Mesothelial cell of epicardium (in vitro differentiated cells): ENCODE results near the gene UROD. TPM values are rescaled to one million over a fixed set of nuclear protein-coding genes. Genes with fewer than 3 reads are reported as not detected.

ENCODE experiments used
- DNase-seq, 2 experiments: peaks; one replicate each; pipeline ENCODE4 v3.0.0; 2021; ENCODE audit warnings: low spot score in 2 of 2; ENCODE audit not compliant: unreplicated experiment in 2 of 2
- H3K27ac Mint-ChIP-seq: 2 replicates; pipeline ENCODE4 v1.8.0; 2021; ENCODE audit warnings: mixed read lengths
- H3K27me3 Mint-ChIP-seq: 2 replicates; pipeline ENCODE4 v1.8.0; 2021; ENCODE audit warnings: low read depth, mixed read lengths
- H3K36me3 Mint-ChIP-seq: 2 replicates; pipeline ENCODE4 v1.8.0; 2021; ENCODE audit warnings: mixed read lengths
- H3K4me1 Mint-ChIP-seq: 2 replicates; pipeline ENCODE4 v1.8.0; 2021; ENCODE audit warnings: mixed read lengths
- H3K4me3 Mint-ChIP-seq: 2 replicates; pipeline ENCODE4 v1.8.0; 2021; ENCODE audit warnings: mild to moderate bottlenecking, moderate library complexity, mixed read lengths
- H3K9me3 Mint-ChIP-seq: 2 replicates; pipeline ENCODE4 v1.8.0; 2021; ENCODE audit warnings: mixed read lengths
- CTCF ChIP-seq: fragments of 200-600 bp; sonication (generic); IDR thresholded peaks from one replicate; pipeline ENCODE4 v1.5.0; 2021; ENCODE audit warnings: antibody characterized with exemption; ENCODE audit not compliant: unreplicated experiment
- total RNA-seq: library from RNA; stranded (reverse); gene quantifications from 3 replicates; pipeline ENCODE4 v1.2.1, GENCODE V29; 2021

Gene UROD
- total RNA-seq, 1 donor from 2014 or later = 85.6 TPM

- DNase-seq = no peak
- no peaks in the 10 kb centered on the region for H3K4me1 Mint-ChIP-seq
- no peak overlapping the region for H3K4me3 Mint-ChIP-seq
- H3K36me3 Mint-ChIP-seq = no peaks in the 10 kb centered on the region
- no peak overlapping the region for H3K27ac Mint-ChIP-seq
- H3K9me3 Mint-ChIP-seq = peaks cover 5% of the 10 kb centered on the region
- no peaks in the 10 kb centered on the region for H3K27me3 Mint-ChIP-seq
- no peak for TF ChIP-seq CTCF
These were observed 53.0 kb downstream of the UROD start for GRCh38 chr1:45065083-45065482.

Other genes starting within 250 kb of the UROD start
- gene RPS8, start 236.7 kb upstream of the UROD start, total RNA-seq = 2,191 to 2,296 TPM (median 2,278 TPM) in 3 replicates
- 1.4 to 1.7 TPM (median 1.4 TPM) in 3 replicates for gene BEST4, start 224.1 kb upstream of the UROD start, total RNA-seq
- 24.7 to 27.5 TPM (median 27.4 TPM) in 3 replicates for gene PLK3, start 211.9 kb upstream of the UROD start, total RNA-seq
- gene DYNLT4, start 204.9 kb upstream of the UROD start, total RNA-seq = 0.31 to 0.72 TPM (median 0.47 TPM) in 3 replicates
- gene BTBD19, start 203.7 kb upstream of the UROD start, total RNA-seq = 33.6 to 43.7 TPM (median 38.3 TPM) in 3 replicates
- gene PTCH2, start 169.0 kb upstream of the UROD start, total RNA-seq = 1.4 to 1.7 TPM (median 1.4 TPM) in 3 replicates
- gene EIF2B3, start 25.7 kb upstream of the UROD start, total RNA-seq = 20.8 to 23.5 TPM (median 21.3 TPM) in 3 replicates
- 30.3 to 34.3 TPM (median 32.3 TPM) in 3 replicates for gene HECTD3, start 930 bp upstream of the UROD start, total RNA-seq
- gene ZSWIM5, start 194.4 kb downstream of the UROD start, total RNA-seq = 2.0 to 2.5 TPM (median 2.4 TPM) in 3 replicates